Caco-2 (cell line): ENCODE results near the gene ZC3H12A. TPM values are rescaled to one million over a fixed set of nuclear protein-coding genes. Genes with fewer than 3 reads are reported as not detected.

Source experiments
- BruUV-seq: library from RNA; stranded (reverse); fragments of 400-500 nt; replicated peaks from 2 replicates; lab custom pipeline; 2021; lab: Mats Ljungman, UMichigan
- CTCF ChIA-PET: fragments of 300-600 bp; sonication (Branson Sonifier 250); formaldehyde crosslinking; loops from one replicate; lab custom pipeline; 2022; ENCODE audit warnings: antibody characterized with exemption; lab: Charles Lee
- POLR2A ChIA-PET: fragments of 300-600 bp; sonication (Branson Sonifier 250); formaldehyde crosslinking; loops from one replicate; lab custom pipeline; 2022; ENCODE audit warnings: antibody characterized with exemption; lab: Charles Lee
- DNase-seq, 2 experiments: peaks; one replicate each; pipeline versions ENCODE4 v3.0.0 to v3.0.0-alpha.2; 2020 to 2022
- H3K27me3 ChIP-seq: replicated peaks from 2 replicates; pipeline ENCODE4 v1.6.0; 2011; ENCODE audit warnings: low read length; ENCODE audit not compliant: control insufficient read depth, insufficient read depth
- H3K36me3 ChIP-seq: 2 replicates; pipeline ENCODE4 v1.5.1; 2011; ENCODE audit warnings: low read length; ENCODE audit not compliant: control insufficient read depth, insufficient read depth
- H3K4me1 ChIP-seq: fragments of 250-450 bp; sonication (Bioruptor Pico); 2 replicates; pipeline ENCODE4 v1.5.1; 2020; ENCODE audit warnings: mild to moderate bottlenecking
- H3K4me3 ChIP-seq: 2 replicates; pipeline ENCODE4 v1.5.1; 2011; ENCODE audit warnings: low read depth, mild to moderate bottlenecking, control low read depth, low read length
- H3K9me3 ChIP-seq: fragments of 250-450 bp; sonication (Bioruptor Pico); 2 replicates; pipeline ENCODE4 v1.5.1; 2020; ENCODE audit warnings: mild to moderate bottlenecking, moderate library complexity
- H3K27ac Mint-ChIP-seq: one replicate; pipeline ENCODE4 v1.8.0; 2022; ENCODE audit warnings: mixed read lengths; ENCODE audit not compliant: unreplicated experiment
- H3K27me3 Mint-ChIP-seq: one replicate; pipeline ENCODE4 v1.8.0; 2022; ENCODE audit warnings: mixed read lengths; ENCODE audit not compliant: insufficient read depth, unreplicated experiment
- H3K36me3 Mint-ChIP-seq: one replicate; pipeline ENCODE4 v1.8.0; 2022; ENCODE audit warnings: mild to moderate bottlenecking, mixed read lengths; ENCODE audit not compliant: insufficient read depth, unreplicated experiment
- H3K4me1 Mint-ChIP-seq: one replicate; pipeline ENCODE4 v1.8.0; 2022; ENCODE audit warnings: low read depth, mixed read lengths; ENCODE audit not compliant: unreplicated experiment
- H3K4me3 Mint-ChIP-seq: one replicate; pipeline ENCODE4 v1.8.0; 2022; ENCODE audit warnings: mild to moderate bottlenecking, moderate library complexity, mixed read lengths; ENCODE audit not compliant: unreplicated experiment
- H3K9me3 Mint-ChIP-seq: one replicate; pipeline ENCODE4 v1.8.0; 2022; ENCODE audit warnings: mixed read lengths; ENCODE audit not compliant: unreplicated experiment
- intact Hi-C: fragments of 100-400 bp; cut with micrococcal nuclease; formaldehyde crosslinking; loops from one replicate; pipeline ENCODE4 v1.10.0; 2022; ENCODE audit not compliant: unreplicated experiment
- total RNA-seq: library from RNA; stranded (reverse); gene quantifications from 2 replicates; pipeline ENCODE4 v1.2.3, GENCODE V29; 2022
- TF ChIP-seq, protein P1 (sequence below), 2 experiments: fragments of 200-600 bp in 1 of 2; IDR thresholded peaks; 1 replicate in 1 of 2; 2 replicates in 1 of 2; pipeline versions ENCODE4 v1.5.1 to v1.8.0; 2011 to 2022; ENCODE audit warnings: antibody characterized with exemption in 1 of 2, control low read depth in 1 of 2, inconsistent platforms in 1 of 2, low read depth in 1 of 2, low read length in 1 of 2, mild to moderate bottlenecking in 1 of 2, moderate library complexity in 1 of 2; ENCODE audit not compliant: insufficient read depth in 1 of 2, severe bottlenecking in 1 of 2, unreplicated experiment in 1 of 2

The ZC3H12A gene
- total RNA-seq, 1 experiment from 2014 or later, result 4.7 TPM

DNA sequence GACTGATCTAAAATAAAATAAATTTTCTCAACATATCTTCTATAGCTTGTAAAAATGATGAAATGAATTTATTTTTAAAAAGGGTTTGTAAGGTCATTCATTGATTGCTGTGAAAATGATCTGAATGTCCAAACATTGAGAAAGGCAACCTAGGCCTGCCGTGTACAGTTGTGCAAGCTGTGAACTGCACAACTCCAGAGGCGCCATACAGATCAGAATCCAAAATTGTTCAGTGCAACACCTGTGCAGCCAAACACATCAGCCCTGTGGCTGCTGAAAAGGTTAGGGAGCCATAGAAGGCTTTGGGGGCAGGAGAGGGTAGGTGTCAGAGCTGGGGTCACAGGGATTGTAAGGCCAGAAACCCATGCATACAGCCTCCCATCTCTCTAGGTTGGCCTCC, 9.9 kb upstream of the ZC3H12A start:
- Mint-ChIP-seq H3K36me3 (no peaks in the 10 kb centered on the region), H3K27ac (no peak overlapping the region), H3K27me3 (no peaks in the 10 kb centered on the region), H3K9me3 (no peaks in the 10 kb centered on the region), H3K4me3 (no peak overlapping the region), H3K4me1 (no peaks in the 10 kb centered on the region)
- no peak for DNase-seq
- CTCF ChIA-PET, result no interaction called here
- intact Hi-C loops, result no loop called here
- no TSS peak for BruUV-seq
- TF ChIP-seq, protein P1, sequence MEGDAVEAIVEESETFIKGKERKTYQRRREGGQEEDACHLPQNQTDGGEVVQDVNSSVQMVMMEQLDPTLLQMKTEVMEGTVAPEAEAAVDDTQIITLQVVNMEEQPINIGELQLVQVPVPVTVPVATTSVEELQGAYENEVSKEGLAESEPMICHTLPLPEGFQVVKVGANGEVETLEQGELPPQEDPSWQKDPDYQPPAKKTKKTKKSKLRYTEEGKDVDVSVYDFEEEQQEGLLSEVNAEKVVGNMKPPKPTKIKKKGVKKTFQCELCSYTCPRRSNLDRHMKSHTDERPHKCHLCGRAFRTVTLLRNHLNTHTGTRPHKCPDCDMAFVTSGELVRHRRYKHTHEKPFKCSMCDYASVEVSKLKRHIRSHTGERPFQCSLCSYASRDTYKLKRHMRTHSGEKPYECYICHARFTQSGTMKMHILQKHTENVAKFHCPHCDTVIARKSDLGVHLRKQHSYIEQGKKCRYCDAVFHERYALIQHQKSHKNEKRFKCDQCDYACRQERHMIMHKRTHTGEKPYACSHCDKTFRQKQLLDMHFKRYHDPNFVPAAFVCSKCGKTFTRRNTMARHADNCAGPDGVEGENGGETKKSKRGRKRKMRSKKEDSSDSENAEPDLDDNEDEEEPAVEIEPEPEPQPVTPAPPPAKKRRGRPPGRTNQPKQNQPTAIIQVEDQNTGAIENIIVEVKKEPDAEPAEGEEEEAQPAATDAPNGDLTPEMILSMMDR (IDR thresholded peaks at IDR 0.05; ENCODE audit: insufficient read depth in 1 of 2, low read depth in 1 of 2, low read length in 1 of 2, severe bottlenecking in 1 of 2, unreplicated experiment in 1 of 2), result no peak
- POLR2A ChIA-PET, result no interaction called here
- H3K36me3 ChIP-seq, result no peaks in the 10 kb centered on the region
- H3K4me3 ChIP-seq, result no peak overlapping the region
- H3K9me3 ChIP-seq, result no peaks in the 10 kb centered on the region
- no peaks in the 10 kb centered on the region for H3K4me1 ChIP-seq
- H3K27me3 ChIP-seq, result no peaks in the 10 kb centered on the region

DNA sequence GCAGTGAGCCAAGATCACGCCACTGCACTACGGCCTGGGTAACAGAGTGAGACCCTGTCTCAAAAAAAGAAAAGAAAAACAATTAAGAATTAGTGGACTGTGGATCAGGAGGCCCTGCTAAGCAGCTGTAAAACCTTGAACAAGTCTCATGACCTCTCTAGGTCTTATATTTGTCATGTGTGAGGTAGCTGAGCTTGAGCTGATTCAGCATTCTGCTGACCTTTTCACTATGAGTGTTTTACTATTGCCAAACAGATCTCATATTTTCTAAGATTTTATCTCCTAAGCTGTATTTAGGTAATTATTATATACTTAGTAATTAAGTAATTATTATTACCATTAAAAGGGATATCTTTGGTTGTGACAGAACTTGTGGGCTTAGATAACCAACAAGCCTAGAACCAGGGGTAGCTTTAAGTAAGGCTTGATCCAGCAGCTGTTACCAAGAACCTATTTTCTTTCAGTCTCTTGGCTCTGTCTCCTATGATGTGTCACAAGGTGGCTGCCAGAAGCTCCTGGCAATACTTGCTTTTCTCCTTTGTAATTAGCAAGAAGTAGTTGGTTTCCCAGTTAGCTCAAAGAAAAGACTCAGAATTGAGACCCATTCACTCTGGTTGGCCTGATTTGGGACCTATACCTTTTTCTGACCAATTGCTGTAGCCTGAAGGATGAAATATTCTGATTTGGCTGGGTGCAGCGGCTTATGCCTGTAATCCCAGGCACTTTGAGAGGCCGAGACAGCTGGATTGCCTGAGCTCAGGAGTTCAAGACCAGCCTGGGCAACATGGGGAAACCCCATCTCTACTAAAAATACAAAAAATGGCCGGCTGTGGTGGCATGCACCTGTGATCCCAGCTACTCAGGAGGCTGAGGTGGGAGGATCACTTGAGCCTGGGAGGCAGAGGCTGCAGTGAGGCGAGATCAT, 8.5 kb upstream of the ZC3H12A start:
- ChIA-PET CTCF (no interaction called here), POLR2A (no interaction called here)
- H3K27me3 Mint-ChIP-seq, result no peaks in the 10 kb centered on the region
- Histone ChIP-seq H3K4me1 (no peaks in the 10 kb centered on the region), H3K27me3 (no peaks in the 10 kb centered on the region), H3K4me3 (no peak overlapping the region), H3K36me3 (no peaks in the 10 kb centered on the region), H3K9me3 (no peaks in the 10 kb centered on the region)
- no peaks in the 10 kb centered on the region for H3K4me1 Mint-ChIP-seq
- BruUV-seq, result no TSS peak
- no peaks in the 10 kb centered on the region for H3K9me3 Mint-ChIP-seq
- H3K4me3 Mint-ChIP-seq, result no peak overlapping the region
- TF ChIP-seq, protein P1 (IDR thresholded peaks at IDR 0.05; ENCODE audit: insufficient read depth in 1 of 2, low read depth in 1 of 2, low read length in 1 of 2, severe bottlenecking in 1 of 2, unreplicated experiment in 1 of 2), result no peak
- no peak overlapping the region for H3K27ac Mint-ChIP-seq
- no peak for DNase-seq
- intact Hi-C loops, result no loop called here
- H3K36me3 Mint-ChIP-seq, result no peaks in the 10 kb centered on the region

DNA sequence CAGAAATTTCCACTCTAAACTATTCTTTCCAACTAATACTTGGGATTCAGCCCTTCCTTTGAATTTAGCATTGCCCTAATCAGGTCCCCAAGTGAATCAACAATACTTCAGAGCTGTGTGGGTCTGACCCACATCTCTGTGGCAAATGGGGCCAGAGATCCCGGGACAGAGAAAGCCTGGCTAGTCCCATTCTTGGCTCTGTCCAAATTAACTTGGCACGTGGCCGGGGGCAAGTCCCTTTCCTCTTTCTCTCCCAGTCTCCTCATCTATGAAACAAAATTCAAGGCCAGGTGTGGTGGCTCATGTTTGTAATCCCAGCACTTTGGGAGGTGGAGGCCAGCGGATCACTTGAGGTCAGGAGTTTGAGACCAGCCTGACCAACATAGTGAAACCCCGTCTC, 6.3 kb upstream of the ZC3H12A start:
- no peak for DNase-seq
- Histone ChIP-seq H3K4me3 (no peak overlapping the region), H3K9me3 (no peaks in the 10 kb centered on the region), H3K4me1 (no peaks in the 10 kb centered on the region), H3K27me3 (no peaks in the 10 kb centered on the region), H3K36me3 (no peaks in the 10 kb centered on the region)
- ChIA-PET POLR2A (no interaction called here), CTCF (no interaction called here)
- H3K9me3 Mint-ChIP-seq, result no peaks in the 10 kb centered on the region
- no peaks in the 10 kb centered on the region for H3K27me3 Mint-ChIP-seq
- H3K27ac Mint-ChIP-seq, result no peak overlapping the region
- H3K4me1 Mint-ChIP-seq, result peaks cover 7% of the 10 kb centered on the region
- no peaks in the 10 kb centered on the region for H3K36me3 Mint-ChIP-seq
- TF ChIP-seq, protein P1 (IDR thresholded peaks at IDR 0.05; ENCODE audit: insufficient read depth in 1 of 2, low read depth in 1 of 2, low read length in 1 of 2, severe bottlenecking in 1 of 2, unreplicated experiment in 1 of 2), result no peak
- no peak overlapping the region for H3K4me3 Mint-ChIP-seq
- no TSS peak for BruUV-seq
- intact Hi-C loops, result no loop called here
